GM19023 (cell line): Measurements from ENCODE around the gene KRTAP19-4.
"Not testable (repeated sequence)": the region's sequence is repeated elsewhere in the genome, so short reads cannot be mapped to it uniquely, and the experiment has no call there.

Experiments
- ATAC-seq: cut with Tn5 transposase; IDR thresholded peaks from one replicate; pipeline ENCODE4 v1.9.1; 2021; ENCODE audit warnings: mild to moderate bottlenecking, moderate library complexity; ENCODE audit not compliant: unreplicated experiment

KRTAP19-4 gene, protein sequence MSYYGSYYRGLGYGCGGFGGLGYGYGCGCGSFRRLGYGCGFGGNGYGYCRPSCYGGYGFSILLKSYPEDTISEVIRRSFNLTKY

DNA sequence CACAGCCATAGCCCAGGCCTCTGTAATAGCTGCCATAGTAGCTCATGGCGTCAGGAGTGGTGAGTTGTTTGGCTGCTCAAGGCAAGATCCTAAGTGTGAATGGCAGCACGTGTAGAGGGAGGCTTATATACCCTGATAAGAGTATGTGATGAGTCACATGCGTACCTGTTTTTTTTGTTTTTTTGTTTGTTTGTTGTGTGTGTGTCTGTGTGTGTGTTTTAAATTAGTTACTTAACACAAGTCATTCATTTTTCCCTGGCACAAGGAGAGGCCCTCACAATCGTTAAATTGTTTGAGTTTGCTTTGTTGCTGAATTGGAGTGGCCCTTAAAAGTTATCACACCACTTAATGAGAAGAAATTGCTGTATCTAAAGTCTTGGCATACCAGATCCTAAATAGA, at the start of gene KRTAP19-4:
Gene KRTAP19-4, minus strand, starts transcription at position 101 of the 400 bp plus-strand sequence. Its CDS starts 55 bp downstream, at position 46.
- ATAC-seq = no peak

DNA sequence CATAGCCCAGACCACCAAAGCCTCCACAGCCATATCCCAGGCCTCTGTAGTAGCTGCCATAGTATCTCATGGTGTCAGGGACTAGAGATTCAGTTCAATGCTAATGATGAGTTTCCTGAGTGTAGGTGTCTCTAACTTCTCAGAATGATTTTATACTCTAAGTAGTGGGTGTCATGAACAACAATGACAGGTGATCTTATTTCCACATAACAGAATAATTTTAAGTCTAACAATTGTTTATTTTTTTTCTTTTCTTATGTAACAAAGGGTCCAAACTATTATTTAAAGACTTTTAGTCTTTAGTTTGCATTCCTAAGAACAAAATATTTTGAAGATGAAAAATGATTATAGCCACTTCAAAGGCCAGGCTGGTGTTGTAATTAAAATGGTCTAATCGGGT, 44.8 kb upstream of the KRTAP19-4 start, which contains the start of gene KRTAP19-6:
Gene KRTAP19-6, minus strand, starts transcription at position 101 of the 400 bp plus-strand sequence. Its CDS starts 31 bp downstream, at position 70.
- no peak for ATAC-seq

DNA sequence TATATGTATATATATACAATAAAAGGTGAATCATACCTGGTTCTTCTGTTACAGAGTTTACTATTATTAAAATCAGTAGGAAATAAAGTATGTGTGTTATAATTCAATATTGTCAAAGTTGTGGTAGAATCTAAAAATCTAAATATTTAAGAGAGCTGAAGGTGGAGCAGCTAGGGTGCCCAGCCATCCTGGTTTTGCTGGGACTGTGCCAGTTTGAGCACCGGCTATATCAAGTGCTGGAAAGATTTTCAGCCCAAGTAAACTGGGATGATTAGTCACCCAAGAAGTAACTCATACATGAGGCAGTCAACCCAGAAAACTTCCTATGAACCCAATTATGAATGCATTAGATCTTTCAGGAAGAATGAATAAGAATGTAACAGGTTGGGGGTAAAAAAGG, 21.9 kb upstream of the KRTAP19-4 start:
- ATAC-seq = no peak

DNA sequence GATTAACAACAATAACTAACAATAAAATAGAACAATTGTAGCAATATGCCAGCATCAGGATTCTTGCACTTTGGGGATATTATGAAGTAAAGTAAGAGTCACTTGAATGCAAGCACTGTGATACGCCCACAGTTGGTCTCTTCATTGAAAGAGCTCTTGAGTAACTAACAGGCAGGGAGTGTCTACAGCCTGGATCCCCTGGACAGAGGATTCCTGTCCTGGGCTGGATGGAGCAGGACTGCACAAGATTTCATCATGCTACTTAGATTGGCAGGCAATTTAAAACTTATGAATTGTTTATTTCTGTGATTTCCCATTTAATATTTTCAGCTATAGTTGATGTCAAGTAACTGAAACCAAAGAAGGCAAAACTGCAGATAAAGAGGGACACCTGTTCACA, 18.7 kb upstream of the KRTAP19-4 start:
- no peak for ATAC-seq

DNA sequence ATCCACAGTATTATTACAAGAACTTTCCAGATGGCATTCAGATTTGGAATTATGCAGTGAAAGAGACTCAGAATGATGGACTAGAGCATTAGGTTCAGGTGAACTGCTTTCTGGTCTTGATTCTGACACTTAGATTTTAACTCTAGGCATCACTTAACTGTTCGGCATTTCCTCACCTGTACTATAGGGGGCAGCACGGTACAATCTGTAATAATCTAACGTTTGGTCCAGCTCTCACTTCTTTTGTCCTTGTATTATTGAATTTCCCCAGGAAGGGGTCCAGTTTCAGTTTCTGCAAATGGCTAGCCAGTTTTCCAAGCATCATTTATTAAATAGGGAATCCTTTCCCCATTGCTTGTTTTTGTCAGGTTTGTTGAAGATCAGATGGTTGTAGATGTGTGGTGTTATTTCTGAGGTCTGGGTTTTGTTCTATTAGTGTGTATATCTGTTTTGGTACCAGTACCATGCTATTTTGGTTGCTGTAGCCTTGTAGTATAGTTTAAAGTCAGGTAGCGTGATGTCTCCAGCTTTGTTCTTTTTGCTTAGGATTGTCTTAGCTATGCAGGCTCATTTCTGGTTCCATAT, 8.7 kb upstream of the KRTAP19-4 start:
- not testable (repeated sequence) for ATAC-seq

DNA sequence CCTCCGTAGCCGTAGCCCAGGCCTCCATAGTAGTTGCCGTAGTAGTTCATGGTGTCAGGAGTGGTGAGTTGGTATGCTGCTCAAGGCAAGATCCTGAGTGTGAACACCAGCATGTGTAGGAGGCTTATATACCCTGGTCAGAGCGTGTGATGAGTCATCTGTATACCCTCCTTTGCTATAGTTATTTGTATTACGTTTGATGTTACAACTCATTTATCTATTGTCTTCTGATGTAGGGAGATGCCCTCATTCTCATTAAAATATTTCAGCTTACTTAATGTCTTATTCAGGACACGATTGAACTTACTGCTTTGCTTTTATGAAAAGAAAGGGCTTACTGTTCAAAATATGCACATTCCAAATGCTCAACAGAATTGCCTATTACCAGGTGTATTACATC, 5.1 kb upstream of the KRTAP19-4 start, which contains the start of gene KRTAP19-5:
Gene KRTAP19-5, minus strand, starts transcription at position 101 of the 400 bp plus-strand sequence. Its CDS starts 51 bp downstream, at position 50.
- ATAC-seq = no peak

DNA sequence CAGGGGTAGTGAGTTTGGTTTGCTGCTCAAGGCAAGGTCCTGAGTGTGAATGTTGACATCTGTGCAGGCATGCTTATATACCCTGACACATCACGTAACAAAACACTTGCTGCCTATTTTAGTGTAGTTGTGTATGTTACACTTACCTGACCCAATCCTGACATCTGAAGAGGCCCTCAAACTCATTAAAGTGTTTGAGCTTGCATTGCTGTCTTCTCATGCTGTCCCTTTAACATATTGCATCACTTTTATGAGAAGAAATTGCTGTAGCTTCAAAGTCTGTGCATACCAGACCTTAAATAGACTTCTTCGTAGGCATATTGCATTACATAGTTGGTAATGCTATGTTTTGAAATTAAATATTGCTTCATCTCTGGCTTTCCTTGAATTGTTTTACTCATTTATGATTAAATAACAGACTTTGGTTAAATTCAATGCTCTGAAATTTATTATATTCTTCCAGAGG, 5.0 kb downstream of the KRTAP19-4 start, which contains the start of gene KRTAP19-3:
Gene KRTAP19-3, minus strand, starts transcription at position 51 of the 466 bp plus-strand sequence. CDS start 56 bp downstream, outside the sequence.
- no peak for ATAC-seq

DNA sequence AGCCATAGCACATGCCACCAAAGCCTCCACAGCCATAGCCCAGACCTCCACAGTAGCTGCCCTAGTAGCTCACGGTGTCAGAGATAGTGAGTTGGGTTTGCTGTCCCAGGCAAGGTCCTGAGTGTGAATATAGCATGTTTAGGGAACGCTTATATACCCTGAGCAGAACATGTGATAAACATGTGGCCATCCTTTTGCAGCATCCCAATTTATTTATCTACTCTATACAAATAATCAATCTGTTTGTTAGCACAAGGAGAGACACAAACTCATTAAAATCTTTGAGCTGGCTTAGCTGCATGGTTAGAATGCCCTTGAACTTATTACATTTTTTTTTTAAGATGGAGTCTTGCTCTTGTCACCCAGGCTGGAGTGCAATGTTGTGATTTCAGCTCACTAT, 9.6 kb downstream of the KRTAP19-4 start, which contains the start of gene KRTAP19-2:
Gene KRTAP19-2, minus strand, starts transcription at position 101 of the 400 bp plus-strand sequence. Its CDS starts 88 bp downstream, at position 13.
- no peak for ATAC-seq

DNA sequence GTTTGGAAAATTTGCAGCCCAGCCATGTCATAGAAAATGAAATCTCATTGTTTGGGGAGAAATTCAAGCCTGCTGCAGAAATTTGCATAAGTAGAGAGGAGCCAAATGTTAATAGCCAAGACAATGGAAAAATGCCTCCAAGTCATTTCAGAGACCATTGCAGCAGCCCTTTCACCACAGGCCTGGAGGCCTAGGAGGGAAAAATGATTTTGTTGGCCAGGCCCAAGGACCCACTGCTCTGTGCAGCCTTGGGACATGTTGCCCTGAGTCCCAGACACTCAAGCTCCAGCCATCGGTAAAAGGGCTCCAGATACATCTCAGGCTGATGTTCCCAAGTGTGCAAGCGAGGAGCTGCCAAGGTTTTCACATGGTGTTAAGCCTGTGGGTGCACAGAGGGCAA, 10.8 kb downstream of the KRTAP19-4 start:
- ATAC-seq = no peak

DNA sequence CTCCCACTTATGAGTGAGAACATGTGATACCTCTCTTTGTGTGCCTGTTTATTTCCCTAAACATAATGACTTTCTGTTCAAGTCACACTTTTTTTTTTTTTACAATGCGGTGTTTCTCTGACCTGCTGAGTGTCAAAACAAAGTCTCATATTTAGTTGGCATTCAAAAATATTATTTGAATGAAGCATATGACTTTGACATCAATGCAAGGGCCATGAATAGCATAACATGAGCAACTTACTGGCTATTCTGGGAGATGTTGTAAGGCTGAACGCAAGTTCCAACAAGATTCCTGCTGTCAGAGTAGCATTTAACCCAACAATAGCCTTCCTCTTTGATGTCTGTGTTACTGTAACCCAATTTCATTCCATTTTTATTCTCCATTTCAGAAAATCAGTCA, 14.8 kb downstream of the KRTAP19-4 start:
- no peak for ATAC-seq

DNA sequence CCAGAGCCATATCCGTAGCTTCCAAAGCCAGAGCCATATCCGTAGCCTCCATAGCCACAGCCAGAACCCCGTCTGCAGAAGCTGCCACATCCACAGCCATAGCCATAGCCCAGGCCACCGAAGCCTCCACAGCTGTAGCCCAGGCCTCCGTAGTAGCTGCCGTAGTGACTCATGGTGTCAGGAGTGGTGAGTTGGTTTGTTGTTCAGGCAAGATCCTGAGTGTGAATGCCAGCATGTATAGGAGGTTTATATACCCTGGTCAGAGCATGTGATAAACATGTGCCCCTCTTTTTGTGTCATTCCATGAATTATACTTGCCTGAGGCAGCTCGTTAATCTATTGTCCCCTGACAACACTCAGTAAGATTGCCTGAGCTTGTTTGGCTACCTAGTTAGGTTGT, 16.8 kb downstream of the KRTAP19-4 start, which contains the start of gene KRTAP19-1:
Gene KRTAP19-1, minus strand, starts transcription at position 223 of the 400 bp plus-strand sequence. Its CDS starts 50 bp downstream, at position 173.
- ATAC-seq = no peak

DNA sequence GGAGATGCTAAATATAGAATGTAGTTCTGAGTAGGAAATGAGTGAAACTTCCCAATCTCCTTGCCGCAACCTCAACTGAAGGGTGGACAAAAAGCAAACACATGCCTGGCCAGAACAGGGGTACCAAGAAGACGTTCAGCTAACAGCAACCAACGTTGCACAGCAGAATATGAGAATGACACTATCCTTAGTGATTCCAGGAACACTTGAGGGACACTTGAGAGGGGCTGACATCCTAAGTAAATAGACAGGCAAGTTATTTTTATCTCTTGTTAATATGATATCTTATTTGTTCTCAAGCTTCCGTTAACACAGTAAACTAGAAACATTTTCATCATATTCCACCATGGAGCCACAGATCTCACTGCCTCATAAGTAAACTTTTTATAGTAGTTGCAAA, 17.7 kb downstream of the KRTAP19-4 start:
- no peak for ATAC-seq

DNA sequence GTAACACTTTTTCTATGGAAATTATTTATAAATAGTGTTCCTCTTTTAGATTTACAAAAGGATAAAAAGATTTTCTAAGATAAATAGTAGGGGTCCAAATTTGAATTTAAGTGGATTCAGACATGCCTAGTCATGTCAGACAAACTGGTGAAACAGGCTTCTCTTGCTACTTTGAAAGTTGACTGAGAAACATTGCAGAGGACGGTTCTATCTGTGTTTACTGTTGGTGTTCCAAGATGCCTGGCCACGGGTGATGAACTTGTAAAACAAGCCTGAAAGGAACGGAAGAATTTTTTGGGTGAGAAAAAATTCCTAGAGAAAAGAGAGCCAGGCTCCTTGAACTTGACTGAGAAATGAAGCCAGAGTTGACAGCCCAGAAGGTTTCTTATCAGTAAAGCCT, 19.0 kb downstream of the KRTAP19-4 start:
- no peak for ATAC-seq

DNA sequence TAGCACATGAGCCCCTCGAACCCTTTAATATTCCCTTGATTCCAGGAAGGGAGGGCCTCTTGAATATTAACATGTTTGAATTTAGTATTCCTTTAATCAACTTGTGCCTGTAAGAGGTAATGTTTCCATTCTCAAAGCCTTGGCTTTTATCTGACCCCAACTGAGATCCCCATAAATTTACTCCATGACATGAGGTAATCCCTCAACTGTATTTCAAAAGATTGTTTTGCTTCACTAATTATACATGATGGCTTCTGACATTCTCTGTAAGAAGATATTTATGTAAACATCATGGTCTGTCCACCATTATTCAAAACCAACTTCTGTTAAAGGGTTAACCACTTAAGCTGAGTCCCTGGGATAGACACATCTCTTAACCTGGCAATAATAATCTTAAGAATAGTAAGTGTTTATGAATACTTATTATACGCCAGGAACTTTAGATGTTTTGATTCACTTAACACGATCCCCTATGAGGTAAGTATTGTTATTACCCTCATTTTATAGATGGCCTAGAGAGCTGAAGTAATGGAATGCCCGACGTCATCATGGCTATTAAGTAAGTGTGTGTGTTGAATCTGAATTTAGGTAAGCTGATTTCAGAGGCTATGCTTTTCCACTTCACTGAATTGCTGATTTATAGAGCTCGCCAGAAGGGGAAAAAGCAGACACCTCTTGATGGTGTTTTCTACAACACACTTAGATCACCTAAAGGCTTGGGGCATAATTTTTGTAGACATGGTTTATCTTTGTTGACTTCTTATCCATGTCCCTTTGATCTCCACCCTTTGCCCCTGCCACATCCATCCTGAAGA, 27.9 kb downstream of the KRTAP19-4 start:
- ATAC-seq = no peak

DNA sequence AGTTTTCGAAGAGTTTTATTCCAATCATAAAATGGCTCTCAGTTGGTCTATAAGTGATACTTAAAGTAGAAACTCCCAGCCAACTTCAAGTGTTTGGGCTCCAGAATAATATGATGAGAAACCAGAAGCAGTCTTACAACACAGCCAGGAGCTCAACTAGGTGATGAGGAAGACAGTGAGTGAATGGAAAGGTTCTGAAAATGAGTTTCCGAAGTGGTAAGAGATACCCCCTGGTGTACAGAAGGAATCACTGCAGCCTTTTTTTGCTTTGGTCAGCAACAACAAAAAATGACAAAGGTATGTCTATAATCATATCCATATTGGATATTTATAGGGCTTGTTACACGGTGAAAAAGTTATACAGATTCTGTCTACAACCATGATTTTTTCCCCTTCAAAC, 33.3 kb downstream of the KRTAP19-4 start:
- ATAC-seq = no peak

DNA sequence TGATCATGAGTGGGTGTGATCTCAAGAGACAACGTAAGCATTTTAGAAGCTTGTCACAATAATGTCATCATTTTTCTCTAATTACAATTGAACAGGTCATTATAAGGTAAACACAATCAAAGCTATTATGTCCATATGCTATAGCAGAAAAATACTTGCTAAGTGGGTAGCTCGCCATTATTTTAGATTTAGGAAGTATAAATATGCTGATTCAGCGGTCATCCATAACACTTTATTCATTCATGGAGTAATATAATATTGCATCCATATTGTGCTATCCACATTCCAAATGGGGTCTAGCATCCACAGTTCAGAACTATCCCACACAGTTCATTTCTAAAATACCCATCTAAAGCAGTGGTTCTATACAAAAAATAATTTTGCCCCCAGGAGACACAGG, 48.5 kb downstream of the KRTAP19-4 start:
- no peak for ATAC-seq

DNA sequence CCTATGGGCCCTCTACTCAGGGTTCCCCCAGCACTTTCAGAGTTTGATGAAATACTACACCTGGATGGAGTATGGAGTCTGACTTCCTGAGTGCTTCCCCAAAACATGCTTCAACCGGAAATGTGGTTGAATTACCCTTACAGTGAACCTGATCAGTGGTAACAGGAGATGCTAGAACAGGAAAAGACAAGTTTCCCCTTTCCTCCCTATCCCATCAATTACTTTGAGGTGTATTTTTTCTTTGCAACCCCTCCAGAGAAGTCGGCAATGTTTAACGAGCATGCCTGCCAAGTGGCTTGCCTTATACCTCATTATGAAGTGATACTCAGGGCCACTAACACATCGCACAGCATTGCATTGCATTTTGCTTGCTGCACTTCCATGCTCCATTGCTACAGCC, 49.9 kb downstream of the KRTAP19-4 start:
- no peak for ATAC-seq
